HEK293 (cell line): Measurements from ENCODE around the gene PALMD.

Experiments used
- CTCF ChIA-PET: fragments of 350-600 bp; formaldehyde crosslinking; extraction: SDS; loops from one replicate; lab custom pipeline; 2021; ENCODE audit warnings: antibody characterized with exemption; lab: Yijun Ruan, JAX
- POLR2A ChIA-PET: fragments of 300-600 bp; formaldehyde crosslinking; extraction: SDS; loops from one replicate; lab custom pipeline; 2020; ENCODE audit warnings: antibody characterized with exemption, inconsistent platforms; lab: Yijun Ruan, JAX
- H3K27ac ChIP-seq: fragments of 200-500 bp; sonication (Bioruptor generic); 2 replicates; pipeline ENCODE4 v1.5.1; 2014; ENCODE audit warnings: low read depth, low read length, control low read depth, inconsistent platforms; ENCODE audit errors: extremely low read depth
- H3K36me3 ChIP-seq, 2 experiments: fragments of 200-500 bp in 1 of 2; sonication (Bioruptor generic) in 1 of 2; 1 replicate in 1 of 2; 2 replicates in 1 of 2; pipeline ENCODE4 v1.5.1; 2014 to 2017; ENCODE audit warnings: inconsistent platforms in 2 of 2, low read length in 2 of 2; ENCODE audit not compliant: control insufficient read depth in 2 of 2, insufficient read depth in 1 of 2
- H3K4me1 ChIP-seq: fragments of 200-500 bp; sonication (Bioruptor generic); 2 replicates; pipeline ENCODE4 v1.5.1; 2014; ENCODE audit warnings: mild to moderate bottlenecking, low read length, inconsistent platforms; ENCODE audit not compliant: control insufficient read depth, insufficient read depth
- H3K4me3 ChIP-seq: 2 replicates; pipeline ENCODE4 v1.5.1; 2011; ENCODE audit warnings: low read depth, mild to moderate bottlenecking, control low read depth, low read length, moderate library complexity
- H3K9me3 ChIP-seq: fragments of 200-500 bp; sonication (Bioruptor generic); 2 replicates; pipeline ENCODE4 v1.5.1; 2014; ENCODE audit warnings: low read depth, low read length, inconsistent platforms; ENCODE audit not compliant: control insufficient read depth, insufficient read depth
- INSM2 ChIP-seq: fragments of 450-650 bp; formaldehyde crosslinking; IDR thresholded peaks from 2 replicates; pipeline ENCODE4 v1.5.1; 2016; ENCODE audit warnings: missing biosample characterization, missing genetic modification characterization
- KLF7 ChIP-seq: fragments of 450-650 bp; formaldehyde crosslinking; IDR thresholded peaks from 2 replicates; pipeline ENCODE4 v1.5.1; 2016; ENCODE audit warnings: missing biosample characterization, missing genetic modification characterization, borderline replicate concordance
- PBX3 ChIP-seq: sonication (generic); formaldehyde crosslinking; IDR thresholded peaks from 2 replicates; pipeline ENCODE4 v1.8.1; 2022; ENCODE audit warnings: mild to moderate bottlenecking, moderate library complexity, missing genetic modification reagents
- PRDM10 ChIP-seq: fragments of 450-650 bp; formaldehyde crosslinking; IDR thresholded peaks from 2 replicates; pipeline ENCODE4 v1.5.1; 2016; ENCODE audit warnings: missing biosample characterization, missing genetic modification characterization
- YY1 ChIP-seq: fragments of 450-650 bp; formaldehyde crosslinking; IDR thresholded peaks from 2 replicates; pipeline ENCODE4 v1.5.1; 2018; ENCODE audit warnings: missing biosample characterization, missing genetic modification characterization
- ZBTB20 ChIP-seq: fragments of 450-650 bp; formaldehyde crosslinking; IDR thresholded peaks from 2 replicates; pipeline ENCODE4 v1.5.1; 2016; ENCODE audit warnings: missing biosample characterization, missing genetic modification characterization
- ZBTB48 ChIP-seq: fragments of 450-650 bp; formaldehyde crosslinking; IDR thresholded peaks from 2 replicates; pipeline ENCODE4 v1.5.1; 2016; ENCODE audit warnings: missing biosample characterization, missing genetic modification characterization
- ZIC2 ChIP-seq: fragments of 450-650 bp; formaldehyde crosslinking; IDR thresholded peaks from 2 replicates; pipeline ENCODE4 v1.5.1; 2016; ENCODE audit warnings: missing biosample characterization, missing genetic modification characterization
- ZNF169 ChIP-seq: fragments of 450-650 bp; formaldehyde crosslinking; IDR thresholded peaks from 2 replicates; pipeline ENCODE4 v1.5.1; 2016; ENCODE audit warnings: missing biosample characterization, missing genetic modification characterization
- ZNF223 ChIP-seq: fragments of 450-650 bp; formaldehyde crosslinking; IDR thresholded peaks from 2 replicates; pipeline ENCODE4 v1.5.1; 2016; ENCODE audit warnings: missing biosample characterization, missing genetic modification characterization
- ZNF239 ChIP-seq: fragments of 450-650 bp; formaldehyde crosslinking; IDR thresholded peaks from 2 replicates; pipeline ENCODE4 v1.5.1; 2016; ENCODE audit warnings: missing biosample characterization, missing genetic modification characterization
- ZNF302 ChIP-seq: fragments of 450-650 bp; formaldehyde crosslinking; IDR thresholded peaks from 2 replicates; pipeline ENCODE4 v1.5.1; 2016; ENCODE audit warnings: missing biosample characterization, missing genetic modification characterization, low read depth
- ZNF311 ChIP-seq: fragments of 450-650 bp; formaldehyde crosslinking; IDR thresholded peaks from 2 replicates; pipeline ENCODE4 v1.5.1; 2017; ENCODE audit warnings: missing biosample characterization, missing genetic modification characterization, borderline replicate concordance
- ZNF521 ChIP-seq: fragments of 450-650 bp; formaldehyde crosslinking; IDR thresholded peaks from 2 replicates; pipeline ENCODE4 v1.5.1; 2017; ENCODE audit warnings: missing biosample characterization, mild to moderate bottlenecking, missing genetic modification characterization
- ZNF544 ChIP-seq: fragments of 450-650 bp; formaldehyde crosslinking; IDR thresholded peaks from 2 replicates; pipeline ENCODE4 v1.5.0; 2017; ENCODE audit warnings: missing biosample characterization, missing genetic modification characterization
- ZNF555 ChIP-seq: fragments of 450-650 bp; formaldehyde crosslinking; conservative IDR thresholded peaks from 2 replicates; pipeline ENCODE4 v1.5.1; 2017; ENCODE audit warnings: missing biosample characterization, mild to moderate bottlenecking, missing genetic modification characterization, inconsistent platforms
- ZNF580 ChIP-seq: fragments of 450-650 bp; formaldehyde crosslinking; IDR thresholded peaks from 2 replicates; pipeline ENCODE4 v1.5.1; 2016; ENCODE audit warnings: missing biosample characterization, missing genetic modification characterization
- ZNF596 ChIP-seq: fragments of 450-650 bp; IDR thresholded peaks from 2 replicates; pipeline ENCODE4 v1.5.0; 2018; ENCODE audit warnings: missing biosample characterization, mild to moderate bottlenecking, missing genetic modification characterization, moderate library complexity
- ZNF610 ChIP-seq: fragments of 450-650 bp; formaldehyde crosslinking; IDR thresholded peaks from 2 replicates; pipeline ENCODE4 v1.5.1; 2016; ENCODE audit warnings: missing biosample characterization, missing genetic modification characterization, borderline replicate concordance
- ZNF639 ChIP-seq: fragments of 450-650 bp; formaldehyde crosslinking; IDR thresholded peaks from 2 replicates; pipeline ENCODE4 v1.5.1; 2016; ENCODE audit warnings: missing biosample characterization, missing genetic modification characterization
- ZNF654 ChIP-seq: fragments of 450-650 bp; formaldehyde crosslinking; IDR thresholded peaks from 2 replicates; pipeline ENCODE4 v1.5.1; 2016; ENCODE audit warnings: low read depth, missing biosample characterization, missing genetic modification characterization
- ZNF768 ChIP-seq: fragments of 450-650 bp; formaldehyde crosslinking; IDR thresholded peaks from 2 replicates; pipeline ENCODE4 v1.5.1; 2018; ENCODE audit warnings: missing biosample characterization, mild to moderate bottlenecking, missing genetic modification characterization
- ZNF776 ChIP-seq: fragments of 450-650 bp; formaldehyde crosslinking; IDR thresholded peaks from 2 replicates; pipeline ENCODE4 v1.5.0; 2017; ENCODE audit warnings: missing biosample characterization, missing genetic modification characterization, borderline replicate concordance
- TF ChIP-seq, protein P1 (sequence below): fragments of 450-650 bp; formaldehyde crosslinking; IDR thresholded peaks from 2 replicates; pipeline ENCODE4 v1.5.1; 2016; ENCODE audit warnings: missing biosample characterization, missing genetic modification characterization
- TF ChIP-seq, protein P2 (sequence below): fragments of 450-650 bp; formaldehyde crosslinking; IDR thresholded peaks from 2 replicates; pipeline ENCODE4 v1.5.1; 2016; ENCODE audit warnings: missing biosample characterization, missing genetic modification characterization
- TF ChIP-seq, protein P3 (sequence below): fragments of 450-650 bp; formaldehyde crosslinking; IDR thresholded peaks from 2 replicates; pipeline ENCODE4 v1.5.1; 2017; ENCODE audit warnings: missing biosample characterization, missing genetic modification characterization

The PALMD gene

DNA sequence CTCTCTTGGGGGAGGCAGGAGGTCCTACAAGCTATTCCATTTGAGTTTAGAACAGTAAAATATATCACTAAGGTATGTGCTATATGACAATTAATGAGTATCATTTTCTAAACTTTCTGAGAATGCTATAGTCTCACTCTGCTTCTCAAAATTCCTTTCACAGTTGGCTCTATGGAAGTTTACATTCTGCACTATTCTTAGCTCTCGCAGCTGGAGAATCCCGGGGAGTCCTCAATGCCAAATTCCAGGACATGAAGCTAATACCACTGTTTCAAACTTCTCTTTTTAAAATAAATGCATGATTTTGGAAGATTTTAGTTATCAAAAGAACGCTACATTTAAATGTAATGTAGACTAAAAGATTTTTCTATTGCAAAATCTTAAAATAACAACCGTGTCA is 22.4 kb upstream of the PALMD start (continued):
- TF ChIP-seq, protein P1, sequence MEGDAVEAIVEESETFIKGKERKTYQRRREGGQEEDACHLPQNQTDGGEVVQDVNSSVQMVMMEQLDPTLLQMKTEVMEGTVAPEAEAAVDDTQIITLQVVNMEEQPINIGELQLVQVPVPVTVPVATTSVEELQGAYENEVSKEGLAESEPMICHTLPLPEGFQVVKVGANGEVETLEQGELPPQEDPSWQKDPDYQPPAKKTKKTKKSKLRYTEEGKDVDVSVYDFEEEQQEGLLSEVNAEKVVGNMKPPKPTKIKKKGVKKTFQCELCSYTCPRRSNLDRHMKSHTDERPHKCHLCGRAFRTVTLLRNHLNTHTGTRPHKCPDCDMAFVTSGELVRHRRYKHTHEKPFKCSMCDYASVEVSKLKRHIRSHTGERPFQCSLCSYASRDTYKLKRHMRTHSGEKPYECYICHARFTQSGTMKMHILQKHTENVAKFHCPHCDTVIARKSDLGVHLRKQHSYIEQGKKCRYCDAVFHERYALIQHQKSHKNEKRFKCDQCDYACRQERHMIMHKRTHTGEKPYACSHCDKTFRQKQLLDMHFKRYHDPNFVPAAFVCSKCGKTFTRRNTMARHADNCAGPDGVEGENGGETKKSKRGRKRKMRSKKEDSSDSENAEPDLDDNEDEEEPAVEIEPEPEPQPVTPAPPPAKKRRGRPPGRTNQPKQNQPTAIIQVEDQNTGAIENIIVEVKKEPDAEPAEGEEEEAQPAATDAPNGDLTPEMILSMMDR (tag by site-specific recombination): no peak
- no peak for TF ChIP-seq ZBTB20
- TF ChIP-seq PRDM10 (tag by site-specific recombination): no peak
- no peak for TF ChIP-seq KLF7 (tag by site-specific recombination)
- TF ChIP-seq ZNF768 (tag by site-specific recombination): no peak
- no peak for TF ChIP-seq INSM2 (tag by site-specific recombination)
- no peak for TF ChIP-seq ZNF596 (tag by site-specific recombination)
- no peak for TF ChIP-seq ZNF555 (tag by site-specific recombination)
- TF ChIP-seq ZBTB48 (tag by site-specific recombination): no peak
- TF ChIP-seq, protein P2, sequence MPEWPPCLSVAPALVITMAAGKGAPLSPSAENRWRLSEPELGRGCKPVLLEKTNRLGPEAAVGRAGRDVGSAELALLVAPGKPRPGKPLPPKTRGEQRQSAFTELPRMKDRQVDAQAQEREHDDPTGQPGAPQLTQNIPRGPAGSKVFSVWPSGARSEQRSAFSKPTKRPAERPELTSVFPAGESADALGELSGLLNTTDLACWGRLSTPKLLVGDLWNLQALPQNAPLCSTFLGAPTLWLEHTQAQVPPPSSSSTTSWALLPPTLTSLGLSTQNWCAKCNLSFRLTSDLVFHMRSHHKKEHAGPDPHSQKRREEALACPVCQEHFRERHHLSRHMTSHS (tag by site-specific recombination): no peak
- TF ChIP-seq ZNF311 (tag by site-specific recombination): no peak

- Histone ChIP-seq H3K9me3 (no peaks in the 10 kb centered on the region), H3K36me3 (no peaks in the 10 kb centered on the region), H3K4me3 (no peak overlapping the region), H3K4me1 (no peaks in the 10 kb centered on the region), H3K27ac (no peak overlapping the region)
- CTCF ChIA-PET: no interaction called here
- POLR2A ChIA-PET: no interaction called here
- TF ChIP-seq ZNF521 (tag by site-specific recombination) (no peak), ZNF654 (tag by site-specific recombination) (no peak), ZNF639 (tag by site-specific recombination) (no peak), ZNF169 (tag by site-specific recombination) (no peak), PBX3 (CRISPR knock-in tag) (no peak), ZNF544 (tag by site-specific recombination) (no peak), ZNF302 (tag by site-specific recombination) (no peak), ZIC2 (no peak), ZNF580 (tag by site-specific recombination) (no peak), ZNF223 (tag by site-specific recombination) (no peak), YY1 (tag by site-specific recombination) (no peak), ZNF610 (tag by site-specific recombination) (no peak), ZNF239 (no peak), ZNF776 (tag by site-specific recombination) (no peak)
- TF ChIP-seq, protein P3, sequence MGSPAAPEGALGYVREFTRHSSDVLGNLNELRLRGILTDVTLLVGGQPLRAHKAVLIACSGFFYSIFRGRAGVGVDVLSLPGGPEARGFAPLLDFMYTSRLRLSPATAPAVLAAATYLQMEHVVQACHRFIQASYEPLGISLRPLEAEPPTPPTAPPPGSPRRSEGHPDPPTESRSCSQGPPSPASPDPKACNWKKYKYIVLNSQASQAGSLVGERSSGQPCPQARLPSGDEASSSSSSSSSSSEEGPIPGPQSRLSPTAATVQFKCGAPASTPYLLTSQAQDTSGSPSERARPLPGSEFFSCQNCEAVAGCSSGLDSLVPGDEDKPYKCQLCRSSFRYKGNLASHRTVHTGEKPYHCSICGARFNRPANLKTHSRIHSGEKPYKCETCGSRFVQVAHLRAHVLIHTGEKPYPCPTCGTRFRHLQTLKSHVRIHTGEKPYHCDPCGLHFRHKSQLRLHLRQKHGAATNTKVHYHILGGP (tag by site-specific recombination): no peak
Observed at GRCh38 chr1:99627615-99628014, 18.3 kb upstream of the PALMD start.
